AG04450 (cell line): Measurements from ENCODE around the gene VDR. TPM values are rescaled to one million over a fixed set of nuclear protein-coding genes. Genes with fewer than 3 reads are reported as not detected.

ENCODE experiments used
- CTCF ChIA-PET: fragments of 300-600, 350-600 bp; formaldehyde crosslinking; extraction: SDS; loops from one replicate; lab custom pipeline; 2022; ENCODE audit warnings: antibody characterized with exemption, inconsistent platforms; lab: Charles Lee
- POLR2A ChIA-PET: fragments of 350-600 bp; formaldehyde crosslinking; extraction: SDS; loops from one replicate; lab custom pipeline; 2021; ENCODE audit warnings: antibody characterized with exemption, inconsistent platforms; lab: Yijun Ruan, JAX
- DNase-seq: peaks from one replicate; pipeline ENCODE4 v3.0.0-alpha.2; 2011; ENCODE audit warnings: low read depth, low spot score
- H3K27ac ChIP-seq: one replicate; pipeline ENCODE4 v1.5.1; 2012; ENCODE audit warnings: low read depth, low read length, control low read depth
- H3K27me3 ChIP-seq: one replicate; pipeline ENCODE4 v1.6.0; 2012; ENCODE audit warnings: low read length; ENCODE audit not compliant: control insufficient read depth, insufficient read depth
- H3K4me3 ChIP-seq: 2 replicates; pipeline ENCODE4 v1.5.1; 2011; ENCODE audit warnings: mild to moderate bottlenecking, low read depth, low read length, control low read depth
- H3K9me3 ChIP-seq: 2 replicates; pipeline ENCODE4 v1.5.1; 2012; ENCODE audit warnings: low read length; ENCODE audit not compliant: control insufficient read depth, insufficient read depth
- CTCF ChIP-seq: IDR thresholded peaks from 2 replicates; pipeline ENCODE4 v1.5.1; 2011; ENCODE audit warnings: low read depth, low read length, control low read depth, inconsistent platforms
- polyA plus RNA-seq: library from polyadenylated mRNA; depleted of rRNA; stranded (reverse); fragments of >200 nt; gene quantifications from 2 replicates; pipeline ENCODE4 v1.2.3, GENCODE V29; 2011

VDR gene
- polyA plus RNA-seq, 1 experiment: 11.9 TPM

- Histone ChIP-seq H3K9me3 (no peaks in the 10 kb centered on the region; the same call in 1 of the 2 replicates), H3K27ac (no peak overlapping the region), H3K27me3 (no peaks in the 10 kb centered on the region), H3K4me3 (no peak overlapping the region)
- no peak for DNase-seq
- no peak for TF ChIP-seq CTCF
- ChIA-PET CTCF (interaction anchor here (0.5 to 1.8 kb wide), 5 partner anchors 30 to 273 kb away, joined by 3 to 4 read pairs (median 4); partner anchors contain the start of gene TMEM106C), POLR2A (no interaction called here)
These were observed 36.2 kb downstream of the VDR start for GRCh38 chr12:47868552-47869031.

GRCh38 chr12:47868041-47868440 is 36.8 kb downstream of the VDR start:
- ChIA-PET POLR2A (interaction anchor here (1.0 to 1.1 kb wide), 2 partner anchors 14 to 37 kb away, joined by 3 to 4 read pairs; partner anchors contain the start of gene VDR), CTCF (interaction anchor here (0.5 to 1.2 kb wide), 4 partner anchors 26 to 273 kb away, joined by 3 to 4 read pairs (median 4); partner anchors contain the start of gene TMEM106C)
- no peak for DNase-seq
- no peaks in the 10 kb centered on the region for H3K27me3 ChIP-seq
- H3K9me3 ChIP-seq: no peaks in the 10 kb centered on the region; the same call in 1 of the 2 replicates
- no peak for TF ChIP-seq CTCF
- no peak overlapping the region for H3K4me3 ChIP-seq
- H3K27ac ChIP-seq: no peak overlapping the region

- no peak overlapping the region for H3K4me3 ChIP-seq
- H3K27ac ChIP-seq: peak overlapping the region; percentile 61
- ChIA-PET CTCF (interaction anchor here (0.6 to 1.2 kb wide), 3 partner anchors 26 to 96 kb away, joined by 3 to 4 read pairs (median 3); partner anchors contain the start of gene TMEM106C), POLR2A (interaction anchor here (1.0 to 1.1 kb wide), 2 partner anchors 14 to 38 kb away, joined by 3 to 4 read pairs; partner anchors contain the start of gene VDR)
- no peak for TF ChIP-seq CTCF
- no peaks in the 10 kb centered on the region for H3K27me3 ChIP-seq
- no peaks in the 10 kb centered on the region; the same call in 1 of the 2 replicates for H3K9me3 ChIP-seq
- peak; percentile 70 for DNase-seq
These were observed 37.3 kb downstream of the VDR start for GRCh38 chr12:47867495-47867941.

GRCh38 chr12:47864646-47865235 is 40.1 kb downstream of the VDR start:
- ChIA-PET CTCF (interaction anchor here (2.2 kb wide), 1 partner anchor 27 kb away, joined by 5 read pairs; no protein-coding TSS in a partner anchor), POLR2A (no interaction called here)
- Histone ChIP-seq H3K27me3 (no peaks in the 10 kb centered on the region), H3K9me3 (no peaks in the 10 kb centered on the region; the same call in 1 of the 2 replicates), H3K27ac (no peak overlapping the region), H3K4me3 (no peak overlapping the region)
- DNase-seq: no peak
- no peak for TF ChIP-seq CTCF

GRCh38 chr12:47863985-47864384 is 40.8 kb downstream of the VDR start:
- no peak for TF ChIP-seq CTCF
- H3K27ac ChIP-seq: no peak overlapping the region
- CTCF ChIA-PET: interaction anchor here (2.2 kb wide), 1 partner anchor 26 kb away, joined by 5 read pairs; no protein-coding TSS in a partner anchor

More at GRCh38 chr12:47863985-47864384, 40.8 kb downstream of the VDR start:
- DNase-seq: no peak
- POLR2A ChIA-PET: no interaction called here
- Histone ChIP-seq H3K4me3 (no peak overlapping the region), H3K27me3 (no peaks in the 10 kb centered on the region), H3K9me3 (no peaks in the 10 kb centered on the region; the same call in 1 of the 2 replicates)
